GM23338 (cell line): ENCODE data around the gene NTNG1. TPM values are rescaled to one million over a fixed set of nuclear protein-coding genes. Genes with fewer than 3 reads are reported as not detected.

Experiments
- ATAC-seq: fragments of 200-7000 bp; cut with Tn5 transposase; 3 replicates; pipeline ENCODE4 v1.9.1; 2020
- DNase-seq: peaks from one replicate; pipeline ENCODE4 v3.0.0-alpha.2; 2015; ENCODE audit warnings: low spot score
- H2AFZ ChIP-seq: fragments of 200-600 bp; sonication (generic); 2 replicates; pipeline ENCODE4 v1.8.0; 2016; ENCODE audit warnings: antibody characterized with exemption, mild to moderate bottlenecking, moderate library complexity
- H3F3A ChIP-seq: fragments of 200-600 bp; sonication (generic); replicated peaks from 2 replicates; pipeline ENCODE4 v1.8.0; 2017; ENCODE audit warnings: antibody characterized with exemption, mixed run types, low read depth
- H3K27ac ChIP-seq: fragments of 200-600 bp; sonication (generic); 2 replicates; pipeline ENCODE4 v1.6.1; 2016; ENCODE audit warnings: low read depth
- H3K27me3 ChIP-seq: fragments of 200-600 bp; sonication (generic); 2 replicates; pipeline ENCODE4 v1.8.0; 2016; ENCODE audit warnings: mild to moderate bottlenecking, mixed run types, moderate library complexity; ENCODE audit not compliant: insufficient read depth
- H3K36me3 ChIP-seq: fragments of 200-600 bp; sonication (generic); 2 replicates; pipeline ENCODE4 v1.8.0; 2016; ENCODE audit warnings: mild to moderate bottlenecking; ENCODE audit not compliant: insufficient read depth
- H3K4me1 ChIP-seq: fragments of 200-600 bp; sonication (generic); 2 replicates; pipeline ENCODE4 v1.8.0; 2016; ENCODE audit warnings: mild to moderate bottlenecking, moderate library complexity; ENCODE audit not compliant: insufficient read depth
- H3K4me2 ChIP-seq: fragments of 200-600 bp; sonication (generic); 2 replicates; pipeline ENCODE4 v1.7.1; 2017; ENCODE audit warnings: mixed run types
- H3K4me3 ChIP-seq: fragments of 200-600 bp; sonication (generic); 2 replicates; pipeline ENCODE4 v1.6.1; 2016; ENCODE audit warnings: mixed run types
- H3K79me2 ChIP-seq: fragments of 200-600 bp; sonication (generic); replicated peaks from 2 replicates; pipeline ENCODE4 v1.8.0; 2017; ENCODE audit warnings: mild to moderate bottlenecking; ENCODE audit not compliant: insufficient read depth
- H3K9me2 ChIP-seq: fragments of 200-600 bp; sonication (generic); 2 replicates; pipeline ENCODE4 v1.8.0; 2017; ENCODE audit not compliant: insufficient read depth
- H4K20me1 ChIP-seq: fragments of 200-600 bp; sonication (generic); replicated peaks from 2 replicates; pipeline ENCODE4 v1.8.0; 2017; ENCODE audit warnings: mild to moderate bottlenecking; ENCODE audit not compliant: insufficient read depth
- H3K27ac Mint-ChIP-seq: 2 replicates; pipeline ENCODE4 v1.8.0; 2020; ENCODE audit warnings: inconsistent platforms, mild to moderate bottlenecking, moderate library complexity, mixed read lengths
- H3K27me3 Mint-ChIP-seq: 3 replicates; pipeline ENCODE4 v1.8.0; 2022; ENCODE audit warnings: low read depth, mild to moderate bottlenecking, moderate library complexity, mixed read lengths, inconsistent platforms; ENCODE audit not compliant: insufficient read depth, poor library complexity
- H3K36me3 Mint-ChIP-seq: 3 replicates; pipeline ENCODE4 v1.8.0; 2021; ENCODE audit warnings: low read depth, mild to moderate bottlenecking, inconsistent platforms, moderate library complexity, mixed read lengths
- H3K4me1 Mint-ChIP-seq: 3 replicates; pipeline ENCODE4 v1.8.0; 2020; ENCODE audit warnings: mild to moderate bottlenecking, inconsistent platforms, mixed read lengths
- H3K4me3 Mint-ChIP-seq: 3 replicates; pipeline ENCODE4 v1.8.0; 2021; ENCODE audit warnings: moderate library complexity, mild to moderate bottlenecking, inconsistent platforms, mixed read lengths
- H3K9me3 Mint-ChIP-seq: 3 replicates; pipeline ENCODE4 v1.8.0; 2020; ENCODE audit warnings: moderate library complexity, mild to moderate bottlenecking, inconsistent platforms, mixed read lengths
- CREB1 ChIP-seq: fragments of 250-450 bp; sonication (Bioruptor Pico); IDR thresholded peaks from 2 replicates; pipeline ENCODE4 v1.5.0; 2020; ENCODE audit warnings: low read depth, mild to moderate bottlenecking, moderate library complexity
- CTCF ChIP-seq, 2 experiments: fragments of 200-600 bp in 1 of 2; sonication (generic) in 1 of 2; conservative IDR thresholded peaks; 2 replicates each; pipeline versions ENCODE4 v1.5.1 to v1.6.1; 2016 to 2017; ENCODE audit warnings: antibody characterized with exemption in 2 of 2, low read depth in 2 of 2, mild to moderate bottlenecking in 2 of 2, moderate library complexity in 1 of 2
- EZH2 ChIP-seq: fragments of 200-600 bp; sonication (generic); IDR thresholded peaks from one replicate; pipeline ENCODE4 v1.8.0; 2017; ENCODE audit warnings: antibody characterized with exemption, mild to moderate bottlenecking, low read depth; ENCODE audit not compliant: unreplicated experiment
- JUNB ChIP-seq: IDR thresholded peaks from one replicate; pipeline ENCODE4 v1.6.1; 2016; ENCODE audit warnings: antibody characterized with exemption; ENCODE audit not compliant: unreplicated experiment
- NANOG ChIP-seq: IDR thresholded peaks from 2 replicates; pipeline ENCODE4 v1.6.1; 2016; ENCODE audit warnings: antibody characterized with exemption, borderline replicate concordance
- REST ChIP-seq: IDR thresholded peaks from one replicate; pipeline ENCODE4 v1.6.1; 2018; ENCODE audit warnings: antibody characterized with exemption; ENCODE audit not compliant: unreplicated experiment
- STAT1 ChIP-seq: IDR thresholded peaks from one replicate; pipeline ENCODE4 v1.6.1; 2016; ENCODE audit warnings: antibody characterized with exemption; ENCODE audit not compliant: unreplicated experiment
- ZNF114 ChIP-seq: fragments of 250-450 bp; sonication (Bioruptor Pico); IDR thresholded peaks from 2 replicates; pipeline ENCODE4 v1.5.0; 2020; ENCODE audit warnings: mild to moderate bottlenecking, moderate library complexity
- ZNF462 ChIP-seq: fragments of 250-450 bp; sonication (Bioruptor Pico); IDR thresholded peaks from 2 replicates; pipeline ENCODE4 v1.5.0; 2020; ENCODE audit warnings: mild to moderate bottlenecking, moderate library complexity
- polyA plus RNA-seq: library from polyadenylated mRNA; unstranded; fragments of >200 nt; fragmentation: Nextera tagmentation; extraction: Ambion mirVana; gene quantifications from 2 replicates; pipeline ENCODE4 v1.2.1, GENCODE V29; 2016
- total RNA-seq: library from RNA; depleted of rRNA; stranded (reverse); fragments of >200 nt; shearing (Covaris generic); gene quantifications from 2 replicates; pipeline ENCODE4 v1.2.3, GENCODE V29; 2014

Gene NTNG1
- total and polyA plus RNA-seq, 2 experiments from 2014 or later: 7.2 to 10.3 TPM

GRCh38 chr1:107251839-107252238 is 111.0 kb downstream of the NTNG1 start (continued):
- TF ChIP-seq CTCF (conservative IDR thresholded peaks at IDR 0.05; ENCODE audit: low read depth in 2 of 2): no peak
- no peak for TF ChIP-seq JUNB
- TF ChIP-seq EZH2: no peak
- TF ChIP-seq ZNF114 (CRISPR knock-in tag): no peak
- TF ChIP-seq CREB1: no peak

- no peak overlapping the region for H3K27ac Mint-ChIP-seq
- no peaks in the 10 kb centered on the region for H4K20me1 ChIP-seq
- peaks cover 41% of the 10 kb centered on the region for H3K4me1 Mint-ChIP-seq
- H2AFZ ChIP-seq: no peak overlapping the region
- H3K4me2 ChIP-seq: no peak overlapping the region
- H3K9me3 Mint-ChIP-seq: no peaks in the 10 kb centered on the region
- peaks cover 15% of the 10 kb centered on the region; the same call in 1 of the 2 replicates for H3K9me2 ChIP-seq
- no peaks in the 10 kb centered on the region for H3K36me3 ChIP-seq
- no peaks in the 10 kb centered on the region for H3F3A ChIP-seq
- H3K4me1 ChIP-seq: peaks cover 48% of the 10 kb centered on the region
- H3K4me3 ChIP-seq: no peak overlapping the region
- TF ChIP-seq CREB1 (no peak), NANOG (no peak), STAT1 (no peak), REST (no peak), EZH2 (no peak)
- no peak for DNase-seq
- no peaks in the 10 kb centered on the region for H3K36me3 Mint-ChIP-seq
- ATAC-seq: no peak
- no peak overlapping the region for H3K27ac ChIP-seq
- H3K27me3 Mint-ChIP-seq: peaks cover 2% of the 10 kb centered on the region
- no peaks in the 10 kb centered on the region for H3K79me2 ChIP-seq
- no peaks in the 10 kb centered on the region for H3K27me3 ChIP-seq
- H3K4me3 Mint-ChIP-seq: no peak overlapping the region
Measured at GRCh38 chr1:107252271-107252670, 111.4 kb downstream of the NTNG1 start.

GRCh38 chr1:107254306-107254705 is 113.5 kb downstream of the NTNG1 start:
- Mint-ChIP-seq H3K4me3 (no peak overlapping the region), H3K27ac (no peak overlapping the region), H3K27me3 (no peaks in the 10 kb centered on the region), H3K36me3 (no peaks in the 10 kb centered on the region), H3K9me3 (no peaks in the 10 kb centered on the region), H3K4me1 (peaks cover 43% of the 10 kb centered on the region)
- H3K27ac ChIP-seq: no peak overlapping the region
- H3K27me3 ChIP-seq: no peaks in the 10 kb centered on the region
- H3K36me3 ChIP-seq: no peaks in the 10 kb centered on the region
- no peaks in the 10 kb centered on the region for H3F3A ChIP-seq
- H3K4me1 ChIP-seq: peaks cover 49% of the 10 kb centered on the region
- DNase-seq (peak; percentile 60), ATAC-seq (peak; percentile 99)
- H3K4me2 ChIP-seq: 0 out of 2 replicates have a peak overlapping the region, but pooled peaks have one; percentile 13
- H4K20me1 ChIP-seq: no peaks in the 10 kb centered on the region
- H3K79me2 ChIP-seq: no peaks in the 10 kb centered on the region
- H3K9me2 ChIP-seq: 0 out of 2 replicates have a peak, but pooled peaks cover 3% of the 10 kb centered on the region
- H2AFZ ChIP-seq: 0 out of 2 replicates have a peak overlapping the region, but pooled peaks have one; percentile 1
- H3K4me3 ChIP-seq: no peak overlapping the region
- TF ChIP-seq ZNF462: peak; percentile 80
